Measurements from ENCODE around the gene KCTD5. TPM values are rescaled to one million over a fixed set of nuclear protein-coding genes. Genes with fewer than 3 reads are reported as not detected.

Gene KCTD5
- total and polyA plus RNA-seq, 10 of the 15 experiments (the other 5 are each of a cell fraction or from before 2014, with no cell fraction given) = 0.58 to 56.4 (median 37.3) TPM

GRCh38 chr16:2734844-2735515 lies 52.7 kb downstream of the KCTD5 start:
- intact Hi-C loops (cut with micrococcal nuclease; ENCODE audit: unreplicated experiment) (no loop called here), in situ Hi-C loops (cut with MboI) (no loop called here)
- Histone ChIP-seq H3K36me3 (ENCODE audit: control insufficient read depth in 2 of 2, insufficient read depth in 2 of 2, low read length in 1 of 2) (no peaks in the 10 kb centered on the region), H3K4me3 (no peak overlapping the region), H3K9ac (ENCODE audit: control insufficient read depth, insufficient read depth, low read length) (no peak overlapping the region), H3K4me2 (ENCODE audit: control insufficient read depth, insufficient read depth) (no peak overlapping the region), H3K4me1 (ENCODE audit: control insufficient read depth, insufficient read depth, low read length) (no peaks in the 10 kb centered on the region), H2AFZ (ENCODE audit: control insufficient read depth, low read depth, low read length) (no peak overlapping the region), H3K27ac (ENCODE audit: control insufficient read depth, insufficient read depth) (no peak overlapping the region), H4K20me1 (ENCODE audit: control insufficient read depth, insufficient read depth) (no peaks in the 10 kb centered on the region), H3K27me3 (replicated peaks in 1 of 2; ENCODE audit: control insufficient read depth in 2 of 2, insufficient read depth in 2 of 2, low read length in 1 of 2) (no peaks in the 10 kb centered on the region), H3K9me3 (replicated peaks; ENCODE audit: control insufficient read depth, insufficient read depth, low read length) (no peaks in the 10 kb centered on the region), H3K79me2 (ENCODE audit: control insufficient read depth, insufficient read depth, low read length) (no peaks in the 10 kb centered on the region)
- ChIA-PET SMC1A (ENCODE audit: uncharacterized antibody, unreplicated experiment) (no interaction called here), CTCF (no interaction called here), RAD21 (ENCODE audit: unreplicated experiment) (no interaction called here), POLR2A (no interaction called here)
- ATAC-seq (no peak), FAIRE-seq (no peak), DNase-seq (ENCODE audit: low read depth, low spot score) (no peak)
- no TSS peak for BruUV-seq (replicated peaks)
- TF ChIP-seq ATF7 (IDR thresholded peaks at IDR 0.05; ENCODE audit: low read depth) (no peak), HSF1 (IDR thresholded peaks at IDR 0.05; ENCODE audit: low read depth, low read length) (no peak), DPF2 (IDR thresholded peaks at IDR 0.05) (no peak), TARDBP (IDR thresholded peaks at IDR 0.05; ENCODE audit: borderline replicate concordance) (no peak), CEBPB (IDR thresholded peaks at IDR 0.05; ENCODE audit: borderline replicate concordance in 1 of 2, low read depth in 2 of 2, low read length in 2 of 2) (no peak), SMARCA5 (IDR thresholded peaks at IDR 0.05) (no peak), ZBED1 (IDR thresholded peaks at IDR 0.05; ENCODE audit: borderline replicate concordance) (no peak), PAX8 (IDR thresholded peaks at IDR 0.05) (no peak), FOXK2 (IDR thresholded peaks at IDR 0.05) (no peak)
- TF ChIP-seq, protein P1, sequence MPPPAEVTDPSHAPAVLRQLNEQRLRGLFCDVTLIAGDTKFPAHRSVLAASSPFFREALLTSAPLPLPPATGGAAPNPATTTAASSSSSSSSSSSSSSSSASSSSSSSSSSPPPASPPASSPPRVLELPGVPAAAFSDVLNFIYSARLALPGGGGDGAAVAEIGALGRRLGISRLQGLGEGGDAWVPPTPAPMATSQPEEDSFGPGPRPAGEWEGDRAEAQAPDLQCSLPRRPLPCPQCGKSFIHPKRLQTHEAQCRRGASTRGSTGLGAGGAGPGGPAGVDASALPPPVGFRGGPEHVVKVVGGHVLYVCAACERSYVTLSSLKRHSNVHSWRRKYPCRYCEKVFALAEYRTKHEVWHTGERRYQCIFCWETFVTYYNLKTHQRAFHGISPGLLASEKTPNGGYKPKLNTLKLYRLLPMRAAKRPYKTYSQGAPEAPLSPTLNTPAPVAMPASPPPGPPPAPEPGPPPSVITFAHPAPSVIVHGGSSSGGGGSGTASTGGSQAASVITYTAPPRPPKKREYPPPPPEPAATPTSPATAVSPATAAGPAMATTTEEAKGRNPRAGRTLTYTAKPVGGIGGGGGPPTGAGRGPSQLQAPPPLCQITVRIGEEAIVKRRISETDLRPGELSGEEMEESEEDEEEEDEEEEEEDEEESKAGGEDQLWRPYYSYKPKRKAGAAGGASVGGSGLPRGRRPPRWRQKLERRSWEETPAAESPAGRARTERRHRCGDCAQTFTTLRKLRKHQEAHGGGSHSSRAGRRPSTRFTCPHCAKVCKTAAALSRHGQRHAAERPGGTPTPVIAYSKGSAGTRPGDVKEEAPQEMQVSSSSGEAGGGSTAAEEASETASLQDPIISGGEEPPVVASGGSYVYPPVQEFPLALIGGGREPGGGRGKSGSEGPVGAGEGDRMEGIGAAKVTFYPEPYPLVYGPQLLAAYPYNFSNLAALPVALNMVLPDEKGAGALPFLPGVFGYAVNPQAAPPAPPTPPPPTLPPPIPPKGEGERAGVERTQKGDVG (CRISPR knock-in tag; IDR thresholded peaks at IDR 0.05) = no peak
- TF ChIP-seq, protein P2, sequence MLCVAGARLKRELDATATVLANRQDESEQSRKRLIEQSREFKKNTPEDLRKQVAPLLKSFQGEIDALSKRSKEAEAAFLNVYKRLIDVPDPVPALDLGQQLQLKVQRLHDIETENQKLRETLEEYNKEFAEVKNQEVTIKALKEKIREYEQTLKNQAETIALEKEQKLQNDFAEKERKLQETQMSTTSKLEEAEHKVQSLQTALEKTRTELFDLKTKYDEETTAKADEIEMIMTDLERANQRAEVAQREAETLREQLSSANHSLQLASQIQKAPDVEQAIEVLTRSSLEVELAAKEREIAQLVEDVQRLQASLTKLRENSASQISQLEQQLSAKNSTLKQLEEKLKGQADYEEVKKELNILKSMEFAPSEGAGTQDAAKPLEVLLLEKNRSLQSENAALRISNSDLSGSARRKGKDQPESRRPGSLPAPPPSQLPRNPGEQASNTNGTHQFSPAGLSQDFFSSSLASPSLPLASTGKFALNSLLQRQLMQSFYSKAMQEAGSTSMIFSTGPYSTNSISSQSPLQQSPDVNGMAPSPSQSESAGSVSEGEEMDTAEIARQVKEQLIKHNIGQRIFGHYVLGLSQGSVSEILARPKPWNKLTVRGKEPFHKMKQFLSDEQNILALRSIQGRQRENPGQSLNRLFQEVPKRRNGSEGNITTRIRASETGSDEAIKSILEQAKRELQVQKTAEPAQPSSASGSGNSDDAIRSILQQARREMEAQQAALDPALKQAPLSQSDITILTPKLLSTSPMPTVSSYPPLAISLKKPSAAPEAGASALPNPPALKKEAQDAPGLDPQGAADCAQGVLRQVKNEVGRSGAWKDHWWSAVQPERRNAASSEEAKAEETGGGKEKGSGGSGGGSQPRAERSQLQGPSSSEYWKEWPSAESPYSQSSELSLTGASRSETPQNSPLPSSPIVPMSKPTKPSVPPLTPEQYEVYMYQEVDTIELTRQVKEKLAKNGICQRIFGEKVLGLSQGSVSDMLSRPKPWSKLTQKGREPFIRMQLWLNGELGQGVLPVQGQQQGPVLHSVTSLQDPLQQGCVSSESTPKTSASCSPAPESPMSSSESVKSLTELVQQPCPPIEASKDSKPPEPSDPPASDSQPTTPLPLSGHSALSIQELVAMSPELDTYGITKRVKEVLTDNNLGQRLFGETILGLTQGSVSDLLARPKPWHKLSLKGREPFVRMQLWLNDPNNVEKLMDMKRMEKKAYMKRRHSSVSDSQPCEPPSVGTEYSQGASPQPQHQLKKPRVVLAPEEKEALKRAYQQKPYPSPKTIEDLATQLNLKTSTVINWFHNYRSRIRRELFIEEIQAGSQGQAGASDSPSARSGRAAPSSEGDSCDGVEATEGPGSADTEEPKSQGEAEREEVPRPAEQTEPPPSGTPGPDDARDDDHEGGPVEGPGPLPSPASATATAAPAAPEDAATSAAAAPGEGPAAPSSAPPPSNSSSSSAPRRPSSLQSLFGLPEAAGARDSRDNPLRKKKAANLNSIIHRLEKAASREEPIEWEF (IDR thresholded peaks at IDR 0.05; ENCODE audit: insufficient replicate concordance, low read depth, low read length) = no peak
- 44% methylated on average over 10 of the region's 10 CpGs for WGBS (ENCODE audit: insufficient coverage, insufficient replicate concordance, low lambda C conversion rate, missing lambda C conversion rate)

All from GM12878 (cell line).